HG02938 (cell line): Measurements from ENCODE around the gene FAM124A.

Experiments
- ATAC-seq: cut with Tn5 transposase; IDR thresholded peaks from one replicate; pipeline ENCODE4 v1.9.1; 2021; ENCODE audit warnings: mild to moderate bottlenecking, moderate library complexity; ENCODE audit not compliant: unreplicated experiment

Gene FAM124A

DNA sequence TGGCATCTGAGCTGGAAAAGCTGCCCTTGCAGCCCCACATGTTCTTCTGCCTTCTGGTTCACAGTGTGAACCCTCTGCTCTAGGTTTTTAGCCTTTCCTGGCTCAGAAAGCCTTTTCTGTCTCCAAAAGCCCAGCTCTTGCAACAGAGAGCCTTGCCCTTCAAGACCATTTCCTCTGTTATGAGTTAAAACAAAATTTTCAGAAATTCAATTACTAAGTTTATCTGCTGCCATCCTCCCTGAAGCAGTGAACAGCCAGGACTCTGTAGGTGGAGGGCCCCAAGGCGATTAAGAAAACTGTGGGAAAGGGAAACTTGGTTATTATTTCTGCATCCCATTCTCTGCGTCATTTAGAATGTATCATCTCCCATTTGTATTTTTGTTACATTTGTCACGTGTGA is 18.8 kb downstream of the FAM124A start:
- no peak for ATAC-seq

DNA sequence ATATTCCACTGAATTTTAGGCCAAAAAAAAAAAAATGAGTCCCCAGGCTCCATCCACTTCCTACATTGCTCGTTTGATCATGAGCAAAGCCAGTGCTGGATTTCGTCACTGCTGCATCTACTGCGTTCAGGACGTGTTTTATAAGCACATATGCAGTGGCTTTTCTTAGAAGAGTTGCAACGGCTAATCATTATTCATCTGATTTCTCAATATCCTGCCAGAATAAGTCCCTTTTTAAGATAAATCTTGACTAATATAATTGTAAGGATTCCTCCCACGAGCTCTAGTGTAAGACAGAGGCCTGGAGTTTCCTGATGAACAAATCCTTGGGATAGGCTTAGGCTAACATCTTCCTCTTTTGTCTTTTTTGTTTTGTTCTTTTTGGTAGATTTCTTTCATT is 19.5 kb downstream of the FAM124A start:
- no peak for ATAC-seq

- ATAC-seq, result no peak
Measured at GRCh38 chr13:51243227-51243626, 21.0 kb downstream of the FAM124A start.

GRCh38 chr13:51243832-51244231 is 21.6 kb downstream of the FAM124A start:
- no peak for ATAC-seq

- ATAC-seq, result no peak
Measured at GRCh38 chr13:51244637-51245405, 22.6 kb downstream of the FAM124A start.

DNA sequence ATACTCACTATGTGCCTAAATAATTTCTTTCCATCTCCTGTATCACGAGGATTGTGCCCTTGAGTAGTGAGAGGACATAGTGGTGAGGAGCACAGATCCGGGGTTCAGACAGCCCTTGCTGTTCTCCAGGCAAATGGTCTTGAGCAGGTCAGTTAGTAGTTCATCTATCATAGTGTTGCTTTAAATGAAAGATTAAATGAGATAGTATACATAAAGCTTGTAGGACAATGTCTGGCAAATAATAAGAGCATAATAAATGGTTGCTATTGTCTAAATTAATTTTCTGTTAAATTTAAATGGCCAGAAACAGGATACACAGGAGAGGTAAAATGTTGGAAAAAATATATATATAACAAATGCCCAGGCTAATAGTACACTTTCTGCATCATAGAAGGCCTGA is 23.4 kb downstream of the FAM124A start:
- no peak for ATAC-seq

GRCh38 chr13:51246025-51246417 is 23.8 kb downstream of the FAM124A start:
- ATAC-seq, result no peak

DNA sequence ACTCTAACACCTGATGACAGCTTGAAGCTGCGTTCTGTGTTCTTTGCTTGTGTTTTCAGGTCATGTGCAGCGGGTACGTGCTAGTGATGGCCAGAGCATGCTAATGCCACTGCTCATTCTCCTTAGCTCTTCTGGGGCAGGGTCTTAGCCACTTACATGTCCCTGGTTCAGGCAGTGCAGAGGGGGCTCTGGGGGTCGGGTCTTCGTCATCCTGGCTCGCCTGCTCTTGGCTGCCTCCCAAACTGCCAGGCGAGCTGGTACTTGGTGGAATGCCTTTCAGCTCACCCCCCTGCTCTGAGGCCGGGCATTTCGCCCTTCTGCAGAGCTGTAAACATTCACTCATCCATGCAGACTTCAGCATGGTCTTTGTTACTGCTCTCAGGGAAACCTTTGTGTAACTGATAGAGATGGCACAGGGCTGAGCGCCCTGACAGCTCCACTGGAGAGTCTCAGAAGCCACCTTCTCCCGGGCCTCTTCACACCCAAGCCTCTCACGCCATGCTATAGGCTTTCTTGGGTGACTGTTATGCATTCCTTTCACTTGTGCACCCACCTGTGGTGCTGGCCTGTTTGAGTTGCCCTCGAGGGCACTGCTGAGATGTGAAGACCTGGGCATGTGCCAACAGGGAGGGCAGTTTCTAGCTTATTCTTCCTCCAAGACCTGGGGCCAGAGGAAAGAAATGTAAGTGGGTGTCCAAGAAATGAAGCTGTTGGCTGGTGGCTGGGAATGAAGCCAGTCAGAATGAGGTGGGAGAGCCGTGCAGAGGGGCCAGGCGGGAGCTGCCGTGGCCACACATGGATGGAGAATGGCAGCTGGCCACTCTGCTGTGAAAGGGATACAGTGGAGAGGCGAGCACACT is 24.4 kb downstream of the FAM124A start:
- no peak for ATAC-seq

DNA sequence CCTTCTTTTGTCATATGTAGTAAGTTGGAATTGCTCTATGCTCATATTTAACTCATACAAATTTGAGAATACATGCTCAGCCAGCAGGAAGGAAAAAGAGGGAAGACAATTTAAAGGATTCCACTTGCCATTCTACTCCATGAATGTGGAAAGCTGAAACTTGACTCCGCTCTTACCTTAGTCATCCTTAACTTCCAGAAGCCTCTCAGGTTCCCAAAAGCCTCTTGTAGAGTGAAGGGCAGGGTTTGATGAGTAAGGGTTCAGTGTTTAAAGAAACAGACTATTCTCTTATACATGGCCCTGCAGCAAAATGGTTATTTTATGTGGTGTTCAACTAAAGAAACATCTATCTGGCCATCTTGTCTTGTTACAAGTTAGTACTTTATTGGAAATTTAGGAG is 27.1 kb downstream of the FAM124A start:
- no peak for ATAC-seq

- ATAC-seq, result no peak
Measured at GRCh38 chr13:51249770-51250741, 27.9 kb downstream of the FAM124A start.

GRCh38 chr13:51251480-51251879 is 29.3 kb downstream of the FAM124A start:
- no peak for ATAC-seq

DNA sequence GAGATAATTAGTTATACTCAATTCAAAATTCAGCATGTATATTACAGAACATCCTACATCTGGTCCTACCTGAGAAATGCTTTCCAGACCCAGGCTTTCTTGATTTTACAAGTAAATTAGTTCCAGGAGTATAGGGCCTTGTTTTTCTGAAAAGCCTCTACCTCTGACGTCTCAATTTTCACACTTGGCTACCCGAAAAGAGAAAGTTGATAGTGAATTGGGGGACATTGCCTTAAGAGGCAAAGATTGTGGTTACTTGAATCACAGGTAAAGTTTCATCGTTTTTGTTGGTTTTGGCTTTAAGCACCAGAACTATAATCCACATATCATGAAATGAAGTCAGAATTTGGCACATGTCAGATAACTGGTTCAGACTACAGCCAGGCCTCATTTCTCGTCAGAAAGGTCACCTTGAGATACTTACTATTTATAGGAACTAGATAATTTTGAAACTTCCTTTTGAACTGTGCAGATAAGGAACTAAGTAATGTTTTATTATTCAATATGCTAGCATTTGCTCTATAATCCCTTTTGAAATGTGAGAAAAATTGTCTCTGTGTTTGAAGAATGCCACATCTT is 30.8 kb downstream of the FAM124A start:
- ATAC-seq, result no peak

DNA sequence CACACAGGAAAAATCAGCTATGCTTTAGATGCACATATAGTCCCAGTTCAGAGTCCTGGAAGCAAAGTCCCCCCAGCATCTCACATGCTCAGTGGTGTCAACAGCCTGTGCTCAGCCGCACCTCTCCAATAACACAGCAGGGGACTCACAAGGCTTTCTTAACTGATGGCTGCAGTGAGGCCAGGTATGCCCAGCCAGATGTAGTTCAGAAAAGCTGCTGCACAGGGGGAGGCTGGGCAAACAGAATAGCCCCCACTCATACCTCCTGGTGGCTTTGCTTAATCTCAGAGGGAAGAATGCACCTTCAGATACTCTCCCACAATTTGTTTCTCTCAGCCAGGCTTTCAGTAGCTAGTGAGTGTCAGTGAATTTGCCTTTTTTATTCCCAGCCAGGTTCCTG is 33.4 kb downstream of the FAM124A start:
- ATAC-seq, result no peak

DNA sequence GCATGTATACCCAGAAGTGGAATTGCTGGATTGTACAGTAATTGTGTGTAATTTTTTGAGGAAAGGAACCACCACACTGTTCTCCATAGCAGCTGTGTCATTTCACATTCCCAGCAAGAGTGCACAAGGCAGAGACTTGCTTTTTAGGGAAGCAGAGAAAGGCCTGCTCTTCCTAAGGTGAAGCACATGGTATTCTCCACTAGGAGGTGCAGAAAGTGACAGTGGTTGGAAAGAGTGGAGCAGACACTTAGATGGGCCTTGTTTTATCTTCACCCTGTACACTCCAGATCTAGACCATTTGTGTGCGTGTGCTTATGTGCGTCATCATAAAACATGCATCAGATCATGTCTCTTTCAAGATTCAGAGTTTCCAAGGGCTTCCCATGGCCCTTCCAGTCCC is 35.0 kb downstream of the FAM124A start:
- no peak for ATAC-seq

DNA sequence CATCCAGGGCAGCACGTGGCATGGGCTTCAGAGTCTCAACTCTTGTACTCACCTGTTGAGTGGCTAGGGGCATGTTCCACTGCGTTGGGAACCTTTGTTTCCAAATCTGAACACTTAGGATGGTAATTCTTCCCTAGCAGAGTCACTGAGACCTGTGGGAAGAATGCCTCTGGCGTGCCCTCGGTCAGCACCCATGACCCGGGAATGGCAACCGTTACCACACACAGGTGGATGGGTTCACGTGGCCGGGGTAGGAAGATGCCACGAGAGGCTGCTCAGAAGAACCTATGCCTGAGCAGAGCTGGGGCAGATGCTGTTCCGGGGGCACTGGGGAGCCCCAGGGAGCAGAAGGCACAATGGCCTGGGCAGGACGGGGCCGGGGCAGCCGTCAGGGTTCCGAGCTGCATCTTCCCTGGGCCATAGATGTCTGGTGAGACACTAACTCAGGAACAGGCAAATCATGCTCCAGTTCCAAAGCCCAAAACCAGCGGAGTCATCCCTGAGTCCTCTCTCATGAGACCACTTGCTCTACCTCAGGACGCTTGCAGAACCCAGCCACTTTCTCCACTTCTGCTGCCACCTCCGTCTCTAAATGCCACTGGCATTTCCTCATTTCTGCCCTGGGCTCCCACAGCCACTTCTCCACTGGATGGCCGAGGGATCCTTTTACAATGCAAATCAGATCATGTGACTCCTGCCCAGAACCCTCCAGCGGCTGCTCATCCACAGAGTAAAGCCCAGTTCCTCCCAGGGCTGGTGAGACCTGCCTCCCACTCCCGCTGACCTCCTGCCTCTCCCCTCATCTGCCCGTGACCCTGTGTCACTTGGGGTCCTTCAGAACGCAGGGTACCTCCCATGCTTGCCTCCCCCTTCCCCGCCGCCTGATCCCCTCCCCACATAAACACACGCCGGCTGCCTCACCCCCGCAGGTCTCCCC is 36.7 kb downstream of the FAM124A start:
- no peak for ATAC-seq

DNA sequence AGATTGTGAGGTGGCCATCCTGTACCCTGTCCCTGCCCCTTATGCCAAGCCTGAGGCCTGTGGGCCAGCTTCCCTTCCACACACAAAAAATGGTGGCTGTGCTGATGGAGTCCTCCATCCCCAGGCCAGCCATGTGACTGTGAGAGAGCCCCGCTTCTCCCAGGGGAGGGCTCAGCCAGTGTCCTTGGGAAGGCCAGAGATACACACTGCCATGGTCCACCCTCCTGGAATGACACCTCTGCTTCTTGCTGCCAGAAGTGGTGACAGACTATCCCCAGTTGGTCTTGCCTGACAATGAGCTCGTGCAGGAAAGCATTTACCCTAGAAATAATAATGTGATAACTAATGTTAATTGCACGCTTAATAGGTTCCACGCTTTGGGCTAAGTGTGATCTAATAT is 38.0 kb downstream of the FAM124A start:
- no peak for ATAC-seq

DNA sequence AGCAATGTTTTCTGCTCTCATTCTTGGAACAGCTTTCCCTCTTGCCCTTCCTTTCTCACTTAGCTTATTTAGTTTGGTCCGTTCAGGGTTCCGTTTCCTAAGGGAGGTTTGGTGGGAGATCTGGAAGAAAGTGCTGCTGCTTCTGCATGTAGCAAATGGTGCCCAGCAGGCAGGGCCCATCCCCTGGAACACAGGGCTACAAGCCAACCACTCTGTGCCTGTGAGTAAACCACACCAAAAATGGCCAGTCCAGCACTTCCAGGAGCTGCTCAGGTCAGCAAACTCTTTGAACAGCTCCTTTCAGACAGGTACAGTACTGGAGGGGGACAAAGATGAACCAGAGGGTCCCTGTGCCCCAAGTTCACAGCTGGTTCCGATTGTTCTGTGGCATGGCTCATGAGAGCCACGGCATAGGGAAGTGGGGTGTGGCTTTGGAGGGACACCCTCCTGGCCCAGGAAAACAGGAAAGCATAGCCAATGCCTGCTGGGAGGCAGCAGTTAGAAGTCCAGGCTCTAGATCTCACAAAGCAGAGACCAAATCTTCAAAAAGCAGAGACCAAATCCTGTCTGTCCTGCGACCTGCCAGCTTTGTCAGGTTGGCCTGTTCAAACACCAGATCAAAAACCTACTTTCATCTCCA is 39.5 kb downstream of the FAM124A start:
- no peak for ATAC-seq

DNA sequence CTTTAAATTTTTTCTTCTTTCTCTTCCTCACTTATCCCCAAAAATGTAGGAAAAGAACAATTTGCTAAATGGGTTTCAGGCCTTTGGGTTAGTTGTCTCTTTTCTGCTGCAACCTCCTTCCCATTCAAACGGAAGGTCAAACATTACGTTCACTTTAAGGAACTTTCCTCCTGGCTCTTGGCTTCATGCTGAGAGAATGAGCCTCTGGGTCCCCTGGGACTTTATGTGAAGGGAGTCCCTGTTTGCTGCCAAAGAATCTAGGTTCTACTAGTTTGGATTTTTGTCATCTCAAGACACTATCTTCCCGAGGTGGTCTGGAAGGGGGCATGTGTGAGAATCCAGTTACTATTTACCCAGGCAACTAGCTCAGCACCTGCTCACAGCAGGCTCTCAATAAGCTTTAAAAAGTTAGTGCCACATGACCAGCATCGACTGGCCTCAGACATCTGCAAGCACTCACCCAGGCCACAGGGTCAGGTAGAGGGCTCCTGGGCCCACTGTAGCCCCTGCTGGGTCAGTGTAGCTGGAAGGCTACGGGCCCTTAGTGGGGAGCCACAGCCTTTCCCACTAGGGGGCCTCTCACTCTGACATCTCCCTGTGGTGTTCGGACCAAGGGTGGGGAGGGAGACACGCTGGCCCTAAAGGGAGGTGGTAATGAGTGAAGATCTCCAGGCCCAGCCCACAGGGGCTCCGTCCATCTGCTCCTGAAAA is 40.5 kb downstream of the FAM124A start:
- no peak for ATAC-seq

DNA sequence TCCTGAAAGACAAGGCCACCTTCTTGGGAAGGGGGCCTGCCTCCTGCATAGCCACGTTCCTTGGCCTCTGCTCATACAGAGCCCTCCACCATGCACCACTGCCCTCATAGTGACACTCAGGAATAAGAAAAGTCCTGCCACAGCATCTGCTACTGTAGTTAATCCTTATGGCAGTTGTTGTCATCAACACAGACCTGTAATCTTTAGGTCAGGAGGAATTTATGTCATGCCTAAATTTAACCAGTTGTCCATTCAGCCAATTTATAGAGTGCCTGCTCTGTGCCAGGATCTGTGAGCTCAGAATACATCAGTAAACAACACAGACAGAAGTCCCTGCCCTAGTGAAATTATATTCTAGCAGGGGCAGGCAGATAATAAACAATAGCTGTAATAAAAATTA is 44.4 kb downstream of the FAM124A start:
- no peak for ATAC-seq
